HepG2 (cell line): ENCODE results near the gene ARMH4. TPM values are rescaled to one million over a fixed set of nuclear protein-coding genes. Genes with fewer than 3 reads are reported as not detected.

Experiments
- ATAC-seq: fragments of 200-7000 bp; cut with Tn5 transposase; 3 replicates; pipeline ENCODE4 v1.9.1; 2020; ENCODE audit warnings: mild to moderate bottlenecking, moderate library complexity
- BruUV-seq: library from RNA; stranded (reverse); fragments of 400-500 nt; replicated peaks from 2 replicates; lab custom pipeline; 2021; lab: Mats Ljungman, UMichigan
- CTCF ChIA-PET: fragments of 300-600 bp; formaldehyde crosslinking; extraction: SDS; loops from one replicate; lab custom pipeline; 2021; ENCODE audit warnings: low total read pairs, inconsistent platforms, low intra/inter-chr PET ratio; lab: Yijun Ruan, JAX
- POLR2A ChIA-PET: fragments of 350-600 bp; sonication (Branson Sonifier 250); formaldehyde crosslinking; loops from one replicate; lab custom pipeline; 2020; ENCODE audit warnings: antibody characterized with exemption, inconsistent platforms; lab: Yijun Ruan, JAX
- DNase-seq: peaks from one replicate; pipeline ENCODE4 v3.0.0-alpha.2; 2015; ENCODE audit warnings: low spot score
- FAIRE-seq: peaks from 3 replicates; lab custom pipeline; 2011; peaks lifted over from hg19 to GRCh38; lab: Jason Lieb, UNC
- H2AFZ ChIP-seq: one replicate; pipeline ENCODE4 v1.6.1; 2011; ENCODE audit warnings: low read length, inconsistent platforms
- H3K27ac ChIP-seq: fragments of 300-600 bp; 3 replicates; pipeline ENCODE4 v1.8.0; 2011; ENCODE audit warnings: mixed run types, mild to moderate bottlenecking, mixed read lengths, low read length, inconsistent platforms; ENCODE audit not compliant: insufficient read depth; ENCODE audit errors: extremely low read length
- H3K27me3 ChIP-seq, 2 experiments: fragments of 200-600 bp in 1 of 2; 2 replicates in 1 of 2; 3 replicates in 1 of 2; pipeline versions ENCODE4 v1.6.0 to v1.8.0; 2011; ENCODE audit warnings: low read length in 2 of 2, mild to moderate bottlenecking in 2 of 2, moderate library complexity in 2 of 2, inconsistent platforms in 1 of 2; ENCODE audit not compliant: insufficient read depth in 2 of 2, control insufficient read depth in 1 of 2
- H3K36me3 ChIP-seq, 2 experiments: fragments of 200-600 bp in 1 of 2; replicated peaks in 1 of 2; 2 replicates in 1 of 2; 3 replicates in 1 of 2; pipeline versions ENCODE4 v1.5.1 to v1.8.0; 2011; ENCODE audit warnings: low read length in 2 of 2, inconsistent platforms in 1 of 2; ENCODE audit not compliant: insufficient read depth in 2 of 2, control insufficient read depth in 1 of 2
- H3K4me1 ChIP-seq: 2 replicates; pipeline ENCODE4 v1.5.1; 2012; ENCODE audit warnings: low read length, inconsistent platforms; ENCODE audit not compliant: insufficient read depth
- H3K4me2 ChIP-seq: 2 replicates; pipeline ENCODE4 v1.6.0; 2011; ENCODE audit warnings: low read depth, low read length, inconsistent platforms
- H3K4me3 ChIP-seq, 3 experiments: fragments of 200-600 bp in 1 of 3; sonication (generic), shearing (Covaris generic) in 1 of 3; replicated peaks in 1 of 3; 2 replicates each; pipeline ENCODE4 v1.5.1; 2011 to 2016; ENCODE audit warnings: low read length in 3 of 3, inconsistent platforms in 2 of 3, low read depth in 2 of 3, mild to moderate bottlenecking in 2 of 3, control low read depth in 1 of 3, mixed read lengths in 1 of 3; ENCODE audit not compliant: insufficient read depth in 1 of 3
- H3K79me2 ChIP-seq: one replicate; pipeline ENCODE4 v1.6.1; 2011; ENCODE audit warnings: low read length, inconsistent platforms; ENCODE audit not compliant: insufficient read depth
- H3K9ac ChIP-seq: 2 replicates; pipeline ENCODE4 v1.6.0; 2011; ENCODE audit warnings: mild to moderate bottlenecking, low read depth, low read length, inconsistent platforms; ENCODE audit not compliant: insufficient read depth
- H3K9me3 ChIP-seq: 2 replicates; pipeline ENCODE4 v1.5.1; 2012; ENCODE audit warnings: mild to moderate bottlenecking, low read length
- H4K20me1 ChIP-seq: 2 replicates; pipeline ENCODE4 v1.6.0; 2011; ENCODE audit warnings: inconsistent platforms, mild to moderate bottlenecking, low read length, moderate library complexity; ENCODE audit not compliant: insufficient read depth
- ARNT ChIP-seq: fragments of 450-650 bp; IDR thresholded peaks from 2 replicates; pipeline ENCODE4 v1.6.1; 2017
- DMAP1 ChIP-seq: IDR thresholded peaks from 2 replicates; pipeline ENCODE4 v1.6.1; 2016
- EP300 ChIP-seq, 3 experiments: sonication (generic) in 1 of 3; formaldehyde crosslinking in 1 of 3; IDR thresholded peaks; 2 replicates each; pipeline versions ENCODE4 v1.5.1 to v1.6.1; 2011 to 2020; ENCODE audit warnings: low read depth in 2 of 3, low read length in 2 of 3, borderline replicate concordance in 1 of 3, improper control_type of control experiment in 1 of 3, mild to moderate bottlenecking in 1 of 3, missing genetic modification reagents in 1 of 3, moderate library complexity in 1 of 3
- GLMP ChIP-seq: sonication (generic); formaldehyde crosslinking; IDR thresholded peaks from 2 replicates; pipeline ENCODE4 v1.9.0; 2021; ENCODE audit warnings: missing genetic modification reagents, mild to moderate bottlenecking, borderline replicate concordance
- REL ChIP-seq: sonication (generic); formaldehyde crosslinking; conservative IDR thresholded peaks from 2 replicates; pipeline ENCODE4 v1.8.0; 2022; ENCODE audit warnings: mild to moderate bottlenecking, missing genetic modification reagents, moderate library complexity
- TBX2 ChIP-seq: sonication (generic); formaldehyde crosslinking; IDR thresholded peaks from 2 replicates; pipeline ENCODE4 v1.5.0; 2020; ENCODE audit warnings: missing genetic modification reagents, mild to moderate bottlenecking, borderline replicate concordance
- THAP11 ChIP-seq: IDR thresholded peaks from 2 replicates; pipeline ENCODE4 v1.6.1; 2016; ENCODE audit warnings: missing biosample characterization, missing genetic modification reagents
- TRAFD1 ChIP-seq: sonication (generic); formaldehyde crosslinking; IDR thresholded peaks from 2 replicates; pipeline ENCODE4 v1.5.1; 2020; ENCODE audit warnings: missing genetic modification reagents, mild to moderate bottlenecking, borderline replicate concordance
- ZFYVE20 ChIP-seq: sonication (generic); formaldehyde crosslinking; IDR thresholded peaks from 2 replicates; pipeline ENCODE4 v1.8.0; 2023; ENCODE audit warnings: low read depth, mild to moderate bottlenecking, moderate library complexity, missing genetic modification reagents, borderline replicate concordance
- ZNF296 ChIP-seq: sonication (generic); formaldehyde crosslinking; conservative IDR thresholded peaks from 2 replicates; pipeline ENCODE4 v1.5.0; 2020; ENCODE audit warnings: mild to moderate bottlenecking, missing genetic modification reagents
- ZNF605 ChIP-seq: sonication (generic); formaldehyde crosslinking; IDR thresholded peaks from 2 replicates; pipeline ENCODE4 v1.8.0; 2022; ENCODE audit warnings: mild to moderate bottlenecking, missing genetic modification reagents
- WGBS: methylation state at CpG from one replicate; pipeline ENCODE4 v1.1.6; 2017; ENCODE audit warnings: low lambda C conversion rate; 5-methylcytosine and 5-hydroxymethylcytosine counted together
- in situ Hi-C: cut with HindIII; loops from 2 replicates; pipeline ENCODE4 v1.10.0; 2017; ENCODE audit warnings: low pct_unique_long_range_greater_than_20kb; ENCODE audit not compliant: extremely low pct_ligation_motif_present
- intact Hi-C: fragments of 100-400 bp; cut with micrococcal nuclease; formaldehyde crosslinking; loops from one replicate; pipeline ENCODE4 v1.10.0; 2022; ENCODE audit not compliant: unreplicated experiment
- polyA plus RNA-seq, 8 experiments: library from polyadenylated mRNA; depleted of rRNA in 3 of 8; stranded (reverse) in 7 of 8; unstranded in 1 of 8; fragments of >200 nt; fragmentation: Illumina TruSeq in 4 of 8; extraction: Trizol in 4 of 8; gene quantifications; 2 replicates each; pipeline versions ENCODE4 v1.2.1 to v1.2.3, GENCODE V29; 2011 to 2016; ENCODE audit warnings: low read depth in 4 of 8, missing spikeins in 1 of 8, mixed read lengths in 1 of 8; ENCODE audit not compliant: insufficient read depth in 1 of 8
- total RNA-seq, 5 experiments: library from RNA; depleted of rRNA; stranded (reverse); fragments of >200 nt; fragmentation: Illumina TruSeq; extraction: Trizol; gene quantifications; 2 replicates each; pipeline ENCODE4 v1.2.3, GENCODE V29; 2016; ENCODE audit warnings: low read depth in 1 of 5
- TF ChIP-seq, protein P1 (sequence below): fragments of 450-650 bp; IDR thresholded peaks from 2 replicates; pipeline ENCODE4 v1.6.1; 2016

The ARMH4 gene
- total and polyA plus RNA-seq, 2 of the 13 experiments (the other 11 are each of a cell fraction or from before 2014, with no cell fraction given) = 0.02 to 0.18 TPM

- Histone ChIP-seq H4K20me1 (no peaks in the 10 kb centered on the region), H3K27ac (no peak overlapping the region), H3K9ac (no peak overlapping the region), H2AFZ (no peak overlapping the region), H3K79me2 (no peaks in the 10 kb centered on the region), H3K36me3 (no peaks in the 10 kb centered on the region), H3K4me2 (no peak overlapping the region), H3K4me3 (no peak overlapping the region), H3K4me1 (no peaks in the 10 kb centered on the region), H3K27me3 (0 out of 5 replicates have a peak, but pooled peaks cover 0 to 3% of the 10 kb centered on the region in 2 experiments), H3K9me3 (no peaks in the 10 kb centered on the region)
- intact Hi-C loops (no loop called here), in situ Hi-C loops (no loop called here)
- POLR2A ChIA-PET = no interaction called here
- ATAC-seq (no peak), FAIRE-seq (no peak), DNase-seq (no peak)
- 10% methylated on average over 4 of the region's 4 CpGs for WGBS
- no TSS peak for BruUV-seq
- CTCF ChIA-PET = no interaction called here
- TF ChIP-seq ZNF296 = no peak
- no peak for TF ChIP-seq TRAFD1 (CRISPR knock-in tag)
- TF ChIP-seq TBX2 (CRISPR knock-in tag) = no peak
- TF ChIP-seq EP300 (IDR thresholded peaks at IDR 0.05; ENCODE audit: low read depth in 2 of 2, low read length in 2 of 2) = no peak
- TF ChIP-seq EP300 (CRISPR knock-in tag; IDR thresholded peaks at IDR 0.05; ENCODE audit: borderline replicate concordance) = no peak
- no peak for TF ChIP-seq DMAP1 (CRISPR knock-in tag)
- TF ChIP-seq ARNT = no peak
- no peak for TF ChIP-seq THAP11 (CRISPR knock-in tag)
- TF ChIP-seq, protein P1, sequence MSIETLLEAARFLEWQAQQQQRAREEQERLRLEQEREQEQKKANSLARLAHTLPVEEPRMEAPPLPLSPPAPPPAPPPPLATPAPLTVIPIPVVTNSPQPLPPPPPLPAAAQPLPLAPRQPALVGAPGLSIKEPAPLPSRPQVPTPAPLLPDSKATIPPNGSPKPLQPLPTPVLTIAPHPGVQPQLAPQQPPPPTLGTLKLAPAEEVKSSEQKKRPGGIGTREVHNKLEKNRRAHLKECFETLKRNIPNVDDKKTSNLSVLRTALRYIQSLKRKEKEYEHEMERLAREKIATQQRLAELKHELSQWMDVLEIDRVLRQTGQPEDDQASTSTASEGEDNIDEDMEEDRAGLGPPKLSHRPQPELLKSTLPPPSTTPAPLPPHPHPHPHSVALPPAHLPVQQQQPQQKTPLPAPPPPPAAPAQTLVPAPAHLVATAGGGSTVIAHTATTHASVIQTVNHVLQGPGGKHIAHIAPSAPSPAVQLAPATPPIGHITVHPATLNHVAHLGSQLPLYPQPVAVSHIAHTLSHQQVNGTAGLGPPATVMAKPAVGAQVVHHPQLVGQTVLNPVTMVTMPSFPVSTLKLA = no peak
- no peak for TF ChIP-seq GLMP (CRISPR knock-in tag)
- no peak for TF ChIP-seq ZFYVE20 (CRISPR knock-in tag)
- TF ChIP-seq ZNF605 (CRISPR knock-in tag) = no peak
- no peak for TF ChIP-seq REL
These were observed 91.1 kb downstream of the ARMH4 start for GRCh38 chr14:58060898-58061297.
